HS-27A (cell line): ENCODE data around the gene LPIN1.
"Not testable (repeated sequence)": the region's sequence is repeated elsewhere in the genome, so short reads cannot be mapped to it uniquely, and the experiment has no call there.

Source experiments
- DNase-seq: peaks from one replicate; pipeline ENCODE4 v3.0.0-alpha.2; 2012; ENCODE audit warnings: low read depth, missing footprints

The LPIN1 gene

GRCh38 chr2:11835403-11835802 lies 89.0 kb downstream of the LPIN1 start:
- DNase-seq, result no peak

GRCh38 chr2:11836647-11837219 lies 90.3 kb downstream of the LPIN1 start:
- DNase-seq, result no peak

GRCh38 chr2:11837875-11838734 lies 91.7 kb downstream of the LPIN1 start:
- DNase-seq, result no peak

GRCh38 chr2:11839916-11840315 lies 93.5 kb downstream of the LPIN1 start:
- no peak for DNase-seq

- no peak for DNase-seq
These were observed 95.9 kb downstream of the LPIN1 start for GRCh38 chr2:11842336-11842735.

- DNase-seq, result not testable (repeated sequence)
These were observed 98.4 kb downstream of the LPIN1 start for GRCh38 chr2:11844798-11845197.

GRCh38 chr2:11847935-11848334 lies 101.5 kb downstream of the LPIN1 start:
- not testable (repeated sequence) for DNase-seq

GRCh38 chr2:11850082-11850481 lies 103.7 kb downstream of the LPIN1 start:
- DNase-seq, result no peak

GRCh38 chr2:11852526-11853196 lies 106.2 kb downstream of the LPIN1 start:
- DNase-seq, result no peak

- DNase-seq, result no peak
These were observed 106.8 kb downstream of the LPIN1 start for GRCh38 chr2:11853197-11853588.

GRCh38 chr2:11855064-11855760 lies 108.8 kb downstream of the LPIN1 start:
- no peak for DNase-seq

- no peak for DNase-seq
These were observed 109.7 kb downstream of the LPIN1 start for GRCh38 chr2:11856095-11856494.

- no peak for DNase-seq
These were observed 112.5 kb downstream of the LPIN1 start for GRCh38 chr2:11858883-11859282.

GRCh38 chr2:11859975-11860374 lies 113.5 kb downstream of the LPIN1 start:
- not testable (repeated sequence) for DNase-seq

- no peak for DNase-seq
These were observed 114.6 kb downstream of the LPIN1 start for GRCh38 chr2:11861044-11861443.

GRCh38 chr2:11862049-11862448 lies 115.6 kb downstream of the LPIN1 start:
- no peak for DNase-seq

- DNase-seq, result no peak
These were observed 116.7 kb downstream of the LPIN1 start for GRCh38 chr2:11863103-11863502.

GRCh38 chr2:11863513-11864328 lies 117.3 kb downstream of the LPIN1 start:
- peak; percentile 96 for DNase-seq

GRCh38 chr2:11864724-11865123 lies 118.3 kb downstream of the LPIN1 start:
- DNase-seq, result no peak

GRCh38 chr2:11865378-11865777 lies 118.9 kb downstream of the LPIN1 start:
- DNase-seq, result no peak

- no peak for DNase-seq
These were observed 119.4 kb downstream of the LPIN1 start for GRCh38 chr2:11865805-11866204.
